Anterior cingulate cortex (tissue), 58 donors: ENCODE results near the gene RIOK2.

Experiments used
- DNase-seq, 58 donors: peaks; one replicate each; lab custom pipeline; 2025; lab: John Stamatoyannopoulos, UW

Gene RIOK2

GRCh38 chr5:97131139-97131710, 51.8 kb downstream of the RIOK2 start:
- DNase-seq: no peak

- DNase-seq: peak in 1 of 58 donors; percentile 10
Observed at GRCh38 chr5:97127727-97128126, 55.3 kb downstream of the RIOK2 start.

GRCh38 chr5:97125125-97125683, 57.8 kb downstream of the RIOK2 start:
- no peak for DNase-seq

GRCh38 chr5:97124335-97124734, 58.7 kb downstream of the RIOK2 start:
- DNase-seq: no peak

- DNase-seq: no peak
Observed at GRCh38 chr5:97121848-97122247, 61.2 kb downstream of the RIOK2 start.

GRCh38 chr5:97120195-97120594, 62.9 kb downstream of the RIOK2 start:
- DNase-seq: no peak

GRCh38 chr5:97119007-97119390, 64.0 kb downstream of the RIOK2 start:
- DNase-seq: peak in 1 of 58 donors; percentile 6

- DNase-seq: no peak
Observed at GRCh38 chr5:97118261-97119006, 64.6 kb downstream of the RIOK2 start.

GRCh38 chr5:97115932-97116331, 67.1 kb downstream of the RIOK2 start:
- no peak for DNase-seq

- DNase-seq: no peak
Observed at GRCh38 chr5:97112230-97112629, 70.8 kb downstream of the RIOK2 start.

GRCh38 chr5:97111616-97112015, 71.4 kb downstream of the RIOK2 start:
- DNase-seq: no peak

GRCh38 chr5:97111004-97111403, 72.0 kb downstream of the RIOK2 start:
- DNase-seq: peak in 1 of 58 donors; percentile 2
